HUDEP-2 (cell line): ENCODE measurements around the gene STRA8.

Experiments used
- DNase-seq, 76 experiments: peaks; one replicate each; lab custom pipeline; 2025; ENCODE audit not compliant: unreplicated experiment in 76 of 76; lab: John Stamatoyannopoulos, UW

STRA8 gene

GRCh38 chr7:135300913-135301765, 67.5 kb downstream of the STRA8 start:
- DNase-seq: no peak
